Cerebellar cortex (tissue), 1 donor: Measurements from ENCODE around the gene IL27RA.
A peak's percentile ranks its signal among the peaks of the same experiment; 100 is the strongest.

Source experiments
- DNase-seq: peaks from one replicate; pipeline ENCODE4 v3.0.0-alpha.2; 2015; ENCODE audit warnings: low spot score

IL27RA gene

GRCh38 chr19:14031719-14032480, at the start of gene IL27RA:
Gene IL27RA (plus strand): TSS chr19:14031762. CDS start chr19:14031873, 111 bp downstream.
- peak; percentile 70 for DNase-seq

GRCh38 chr19:13981988-13982501, 49.5 kb upstream of the IL27RA start:
- DNase-seq: no peak

GRCh38 chr19:13982773-13983172, 48.8 kb upstream of the IL27RA start:
- DNase-seq: no peak

- DNase-seq: no peak
Measured at GRCh38 chr19:13983213-13983889, 48.2 kb upstream of the IL27RA start.

GRCh38 chr19:13984186-13984585, 47.4 kb upstream of the IL27RA start:
- no peak for DNase-seq

- no peak for DNase-seq
Measured at GRCh38 chr19:13984875-13985741, 46.5 kb upstream of the IL27RA start.

- DNase-seq: no peak
Measured at GRCh38 chr19:13985771-13986347, 45.7 kb upstream of the IL27RA start.

GRCh38 chr19:13986348-13986904, 45.1 kb upstream of the IL27RA start:
- peak; percentile 76 for DNase-seq

- peak; percentile 44 for DNase-seq
Measured at GRCh38 chr19:13987101-13987890, 44.3 kb upstream of the IL27RA start.

- no peak for DNase-seq
Measured at GRCh38 chr19:13989487-13989886, 42.1 kb upstream of the IL27RA start.

GRCh38 chr19:13990085-13990484, 41.5 kb upstream of the IL27RA start:
- DNase-seq: no peak

- DNase-seq: no peak
Measured at GRCh38 chr19:13992025-13992424, 39.5 kb upstream of the IL27RA start.

- DNase-seq: peak; percentile 64
Measured at GRCh38 chr19:13993590-13994300, 37.8 kb upstream of the IL27RA start.

GRCh38 chr19:13995017-13995728, 36.4 kb upstream of the IL27RA start:
- DNase-seq: peak; percentile 90

- no peak for DNase-seq
Measured at GRCh38 chr19:13995878-13996765, 35.4 kb upstream of the IL27RA start.

- DNase-seq: peak; percentile 82
Measured at GRCh38 chr19:13996928-13997630, 34.5 kb upstream of the IL27RA start.

GRCh38 chr19:13997631-13997962, 34.0 kb upstream of the IL27RA start:
- no peak for DNase-seq

- DNase-seq: no peak
Measured at GRCh38 chr19:13998426-13998825, 33.1 kb upstream of the IL27RA start.
